ENCODE results near the gene TCEANC2. TPM values are rescaled to one million over a fixed set of nuclear protein-coding genes. Genes with fewer than 3 reads are reported as not detected.
"Not testable (repeated sequence)": the region's sequence is repeated elsewhere in the genome, so short reads cannot be mapped to it uniquely, and the experiment has no call there.

TCEANC2 gene
- total and polyA plus RNA-seq, 7 experiments from 2014 or later, result 6.3 to 15.1 (median 9.3) TPM

- intact Hi-C loops (cut with micrococcal nuclease), result no loop called here
- Mint-ChIP-seq H3K4me1 (peaks cover 0 to 11% (median 6%) of the 10 kb centered on the region in 7 donors), H3K36me3 (peaks cover 4 to 46% (median 15%) of the 10 kb centered on the region in 5 donors), H3K4me3 (no peak overlapping the region), H3K27ac (peak overlapping the region in 2 of 9 donors; percentile 10 to 65), H3K27me3 (no peaks in the 10 kb centered on the region), H3K9me3 (no peaks in the 10 kb centered on the region)
- no peak overlapping the region for H3K4me3 ChIP-seq (ENCODE audit: low read length)
- H3K27ac ChIP-seq (ENCODE audit: low read depth, low read length), result no peak overlapping the region
- no peaks in the 10 kb centered on the region for H3K27me3 ChIP-seq (ENCODE audit: control insufficient read depth in 2 of 2, insufficient read depth in 2 of 2, low read length in 2 of 2)
- ChIA-PET POLR2A (no interaction called here), CTCF (interaction anchor here (0.6 kb wide), 1 partner anchor 8 kb away, joined by 3 read pairs; no protein-coding TSS in a partner anchor)
- no peak for ATAC-seq
- H3K4me1 ChIP-seq (ENCODE audit: control insufficient read depth in 2 of 2, insufficient read depth in 2 of 2, low read length in 2 of 2), result no peaks in the 10 kb centered on the region
- no peak for DNase-seq
- H3K36me3 ChIP-seq (ENCODE audit: control insufficient read depth in 2 of 3, insufficient read depth in 3 of 3, low read length in 3 of 3), result peaks cover 0 to 25% (median 0%) of the 10 kb centered on the region in 3 experiments
- H3K9me3 ChIP-seq (ENCODE audit: control insufficient read depth in 2 of 3, low read length in 3 of 3), result no peaks in the 10 kb centered on the region
These were observed 40.8 kb downstream of the TCEANC2 start for GRCh38 chr1:54094001-54094729.

GRCh38 chr1:54094730-54095105 lies 41.3 kb downstream of the TCEANC2 start:
- Mint-ChIP-seq H3K27ac (peak overlapping the region in 2 of 9 donors; percentile 10 to 65), H3K4me1 (peaks cover 0 to 11% (median 6%) of the 10 kb centered on the region in 7 donors), H3K36me3 (peaks cover 4 to 47% (median 15%) of the 10 kb centered on the region in 5 donors)
- peaks cover 0 to 25% (median 0%) of the 10 kb centered on the region in 3 experiments for H3K36me3 ChIP-seq (ENCODE audit: control insufficient read depth in 2 of 3, insufficient read depth in 3 of 3, low read length in 3 of 3)
- DNase-seq; H3K4me1 ChIP-seq (ENCODE audit: control insufficient read depth in 2 of 2, insufficient read depth in 2 of 2, low read length in 2 of 2); H3K4me3 Mint-ChIP-seq; H3K27ac ChIP-seq (ENCODE audit: low read depth, low read length); ATAC-seq; POLR2A ChIA-PET; H3K27me3 ChIP-seq (ENCODE audit: control insufficient read depth in 2 of 2, insufficient read depth in 2 of 2, low read length in 2 of 2); H3K9me3 ChIP-seq (ENCODE audit: control insufficient read depth in 2 of 3, low read length in 3 of 3); H3K4me3 ChIP-seq (ENCODE audit: low read length); intact Hi-C loops (cut with micrococcal nuclease); CTCF ChIA-PET; H3K27me3 Mint-ChIP-seq; H3K9me3 Mint-ChIP-seq: not testable (repeated sequence)

GRCh38 chr1:54095546-54096226 lies 42.3 kb downstream of the TCEANC2 start:
- Mint-ChIP-seq H3K9me3 (peaks cover 0 to 1% (median 0%) of the 10 kb centered on the region in 11 donors), H3K27me3 (no peaks in the 10 kb centered on the region), H3K4me3 (no peak overlapping the region), H3K27ac (peak overlapping the region in 2 of 9 donors; percentile 13 to 23), H3K4me1 (peaks cover 0 to 11% (median 6%) of the 10 kb centered on the region in 7 donors), H3K36me3 (peaks cover 4 to 52% (median 19%) of the 10 kb centered on the region in 5 donors)
- intact Hi-C loops (cut with micrococcal nuclease), result no loop called here
- no peaks in the 10 kb centered on the region for H3K9me3 ChIP-seq (ENCODE audit: control insufficient read depth in 2 of 3, low read length in 3 of 3)
- POLR2A ChIA-PET, result no interaction called here
- H3K36me3 ChIP-seq (ENCODE audit: control insufficient read depth in 2 of 3, insufficient read depth in 3 of 3, low read length in 3 of 3), result peaks cover 0 to 25% (median 3%) of the 10 kb centered on the region in 3 experiments
- H3K4me3 ChIP-seq (ENCODE audit: low read length), result no peak overlapping the region
- no peak overlapping the region for H3K27ac ChIP-seq (ENCODE audit: low read depth, low read length)
- H3K4me1 ChIP-seq (ENCODE audit: control insufficient read depth in 2 of 2, insufficient read depth in 2 of 2, low read length in 2 of 2), result no peaks in the 10 kb centered on the region
- DNase-seq (no peak), ATAC-seq (peak; percentile 76)
- no peaks in the 10 kb centered on the region for H3K27me3 ChIP-seq (ENCODE audit: control insufficient read depth in 2 of 2, insufficient read depth in 2 of 2, low read length in 2 of 2)
- CTCF ChIA-PET, result interaction anchor here (0.7 kb wide), 1 partner anchor 10 kb away, joined by 3 read pairs; no protein-coding TSS in a partner anchor

GRCh38 chr1:54096227-54096876 lies 42.9 kb downstream of the TCEANC2 start:
- CTCF ChIA-PET, result no interaction called here
- H3K4me3 ChIP-seq (ENCODE audit: low read length), result no peak overlapping the region

GRCh38 chr1:54096877-54097240 lies 43.5 kb downstream of the TCEANC2 start:
- Mint-ChIP-seq H3K9me3 (peaks cover 0 to 1% (median 0%) of the 10 kb centered on the region in 11 donors), H3K27ac (no peak overlapping the region), H3K4me3 (no peak overlapping the region), H3K27me3 (no peaks in the 10 kb centered on the region), H3K4me1 (peaks cover 0 to 11% (median 6%) of the 10 kb centered on the region in 7 donors), H3K36me3 (peaks cover 4 to 55% (median 25%) of the 10 kb centered on the region in 5 donors)
- CTCF ChIA-PET, result no interaction called here
- no peak overlapping the region for H3K27ac ChIP-seq (ENCODE audit: low read depth, low read length)
- POLR2A ChIA-PET, result no interaction called here
- intact Hi-C loops (cut with micrococcal nuclease), result no loop called here
- H3K36me3 ChIP-seq (ENCODE audit: control insufficient read depth in 2 of 3, insufficient read depth in 3 of 3, low read length in 3 of 3), result peaks cover 0 to 24% (median 3%) of the 10 kb centered on the region in 3 experiments
- H3K9me3 ChIP-seq (ENCODE audit: control insufficient read depth in 2 of 3, low read length in 3 of 3), result no peaks in the 10 kb centered on the region
- DNase-seq (no peak), ATAC-seq (no peak)
- H3K27me3 ChIP-seq (ENCODE audit: control insufficient read depth in 2 of 2, insufficient read depth in 2 of 2, low read length in 2 of 2), result no peaks in the 10 kb centered on the region
- H3K4me1 ChIP-seq (ENCODE audit: control insufficient read depth in 2 of 2, insufficient read depth in 2 of 2, low read length in 2 of 2), result no peaks in the 10 kb centered on the region
- no peak overlapping the region for H3K4me3 ChIP-seq (ENCODE audit: low read length)

More at GRCh38 chr1:54096227-54096876, 42.9 kb downstream of the TCEANC2 start:
- ATAC-seq (no peak), DNase-seq (no peak)
- H3K27ac Mint-ChIP-seq, result peak overlapping the region in 1 of 9 donors; percentile 24
- no peaks in the 10 kb centered on the region for H3K9me3 ChIP-seq (ENCODE audit: control insufficient read depth in 2 of 3, low read length in 3 of 3)
- H3K27ac ChIP-seq (ENCODE audit: low read depth, low read length), result no peak overlapping the region
- H3K9me3 Mint-ChIP-seq, result peaks cover 0 to 1% (median 0%) of the 10 kb centered on the region in 11 donors
- intact Hi-C loops (cut with micrococcal nuclease), result no loop called here
- POLR2A ChIA-PET, result no interaction called here
- H3K27me3 ChIP-seq (ENCODE audit: control insufficient read depth in 2 of 2, insufficient read depth in 2 of 2, low read length in 2 of 2), result no peaks in the 10 kb centered on the region
- H3K4me3 Mint-ChIP-seq, result no peak overlapping the region
- peaks cover 0 to 25% (median 3%) of the 10 kb centered on the region in 3 experiments for H3K36me3 ChIP-seq (ENCODE audit: control insufficient read depth in 2 of 3, insufficient read depth in 3 of 3, low read length in 3 of 3)
- peaks cover 4 to 56% (median 23%) of the 10 kb centered on the region in 5 donors for H3K36me3 Mint-ChIP-seq
- H3K4me1 Mint-ChIP-seq, result peaks cover 0 to 11% (median 6%) of the 10 kb centered on the region in 7 donors
- no peaks in the 10 kb centered on the region for H3K27me3 Mint-ChIP-seq
- no peaks in the 10 kb centered on the region for H3K4me1 ChIP-seq (ENCODE audit: control insufficient read depth in 2 of 2, insufficient read depth in 2 of 2, low read length in 2 of 2)

GRCh38 chr1:54099061-54099610 lies 45.7 kb downstream of the TCEANC2 start:
- no peak for ATAC-seq
- POLR2A ChIA-PET, result no interaction called here
- no peak overlapping the region for H3K4me3 ChIP-seq (ENCODE audit: low read length)
- Mint-ChIP-seq H3K27ac (peak overlapping the region in 2 of 9 donors; percentile 29 to 42), H3K4me1 (peaks cover 0 to 8% (median 6%) of the 10 kb centered on the region in 7 donors), H3K27me3 (no peaks in the 10 kb centered on the region), H3K9me3 (peaks cover 0 to 2% (median 0%) of the 10 kb centered on the region in 11 donors), H3K4me3 (no peak overlapping the region), H3K36me3 (peaks cover 10 to 63% (median 35%) of the 10 kb centered on the region in 5 donors)
- DNase-seq, result no peak
- no peaks in the 10 kb centered on the region for H3K9me3 ChIP-seq (ENCODE audit: control insufficient read depth in 2 of 3, low read length in 3 of 3)
- H3K36me3 ChIP-seq (ENCODE audit: control insufficient read depth in 2 of 3, insufficient read depth in 3 of 3, low read length in 3 of 3), result peaks cover 0 to 32% (median 3%) of the 10 kb centered on the region in 3 experiments
- H3K27me3 ChIP-seq (ENCODE audit: control insufficient read depth in 2 of 2, insufficient read depth in 2 of 2, low read length in 2 of 2), result no peaks in the 10 kb centered on the region
- CTCF ChIA-PET, result no interaction called here
- H3K4me1 ChIP-seq (ENCODE audit: control insufficient read depth in 2 of 2, insufficient read depth in 2 of 2, low read length in 2 of 2), result no peaks in the 10 kb centered on the region
- H3K27ac ChIP-seq (ENCODE audit: low read depth, low read length), result no peak overlapping the region
- intact Hi-C loops (cut with micrococcal nuclease), result no loop called here

Data from naive thymus-derived CD4-positive, alpha-beta T cell (primary cell).